ENCODE data around the gene PPIF.

DNA sequence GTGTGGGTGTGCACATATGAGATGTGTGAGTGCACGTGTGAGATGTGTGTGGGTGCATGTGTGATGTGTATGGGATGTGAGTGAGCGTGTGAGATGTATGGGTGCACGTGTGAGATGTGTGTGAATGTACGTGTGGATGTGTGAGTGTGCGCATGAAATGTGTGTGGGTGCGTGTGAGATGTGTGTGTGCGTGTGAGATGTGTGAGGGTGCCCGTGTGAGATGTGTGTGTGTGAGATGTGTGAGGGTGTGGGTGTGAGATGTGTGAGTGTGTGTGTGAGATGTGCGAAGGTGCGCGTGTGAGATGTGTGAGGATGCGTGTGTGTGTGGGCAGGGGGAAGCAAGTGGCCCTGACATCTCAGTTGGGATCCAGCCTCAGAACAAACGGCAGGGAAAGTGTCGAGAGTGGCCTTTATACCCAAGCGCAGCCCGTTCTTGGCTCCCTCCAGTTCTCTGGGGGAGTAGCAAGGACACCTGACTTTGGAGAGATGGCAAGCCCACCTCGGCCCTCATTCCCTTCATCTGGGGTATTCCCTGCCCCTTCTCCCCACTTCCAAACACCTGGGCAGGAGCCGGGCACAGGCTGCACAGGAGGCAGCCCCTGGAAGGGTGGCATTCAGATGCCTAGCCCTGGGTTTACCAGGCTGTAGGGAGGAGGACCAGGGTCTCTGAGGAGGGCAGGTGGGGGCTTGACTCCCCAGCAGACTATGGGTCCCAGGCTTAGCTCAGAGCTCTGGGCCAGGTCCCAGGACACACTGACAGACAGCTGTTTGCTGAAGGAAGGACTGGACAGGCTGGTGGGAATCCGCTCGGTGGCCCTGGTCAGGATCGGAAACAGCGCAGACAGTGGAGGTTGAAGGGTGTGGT lies 31.6 kb downstream of the PPIF start:
- TF ChIP-seq, protein P1, sequence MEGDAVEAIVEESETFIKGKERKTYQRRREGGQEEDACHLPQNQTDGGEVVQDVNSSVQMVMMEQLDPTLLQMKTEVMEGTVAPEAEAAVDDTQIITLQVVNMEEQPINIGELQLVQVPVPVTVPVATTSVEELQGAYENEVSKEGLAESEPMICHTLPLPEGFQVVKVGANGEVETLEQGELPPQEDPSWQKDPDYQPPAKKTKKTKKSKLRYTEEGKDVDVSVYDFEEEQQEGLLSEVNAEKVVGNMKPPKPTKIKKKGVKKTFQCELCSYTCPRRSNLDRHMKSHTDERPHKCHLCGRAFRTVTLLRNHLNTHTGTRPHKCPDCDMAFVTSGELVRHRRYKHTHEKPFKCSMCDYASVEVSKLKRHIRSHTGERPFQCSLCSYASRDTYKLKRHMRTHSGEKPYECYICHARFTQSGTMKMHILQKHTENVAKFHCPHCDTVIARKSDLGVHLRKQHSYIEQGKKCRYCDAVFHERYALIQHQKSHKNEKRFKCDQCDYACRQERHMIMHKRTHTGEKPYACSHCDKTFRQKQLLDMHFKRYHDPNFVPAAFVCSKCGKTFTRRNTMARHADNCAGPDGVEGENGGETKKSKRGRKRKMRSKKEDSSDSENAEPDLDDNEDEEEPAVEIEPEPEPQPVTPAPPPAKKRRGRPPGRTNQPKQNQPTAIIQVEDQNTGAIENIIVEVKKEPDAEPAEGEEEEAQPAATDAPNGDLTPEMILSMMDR (IDR thresholded peaks at IDR 0.05) = no peak
- no peak for TF ChIP-seq POLR2A (IDR thresholded peaks at IDR 0.05)
